Cardiac septum (tissue), 1 donor: ENCODE measurements around the gene BPI. TPM values are rescaled to one million over a fixed set of nuclear protein-coding genes. Genes with fewer than 3 reads are reported as not detected.
"Not testable (repeated sequence)": the region's sequence is repeated elsewhere in the genome, so short reads cannot be mapped to it uniquely, and the experiment has no call there.

ENCODE experiments used
- DNase-seq: peaks from one replicate; pipeline ENCODE4 v3.0.0-alpha.2; 2020; ENCODE audit warnings: low spot score
- intact Hi-C: fragments of 100-400 bp; cut with DNase I; formaldehyde crosslinking; loops from one replicate; pipeline ENCODE4 v1.14.0; 2022
- long read RNA-seq: library from polyadenylated mRNA; unstranded; transcript quantifications from one replicate; pipeline ENCODE4 v2.0.0, GENCODE V29; 2021
- total RNA-seq: library from RNA; stranded (reverse); fragmentation: NEBNext Ultra II Directional; extraction: Animal tissue kit (Norgen Biotek cat#: 25700); gene quantifications from one replicate; pipeline ENCODE4 v1.2.1, GENCODE V29; 2021
- donor health status: DM: no; HTN: no; CAD: no.

The BPI gene
- 0.40 TPM for total RNA-seq
- long read RNA-seq = 0 reads

GRCh38 chr20:38303908-38304379 lies at the start of gene BPI:
TSS of gene BPI (plus strand) at chr20:38304156. CDS start at chr20:38304224, 68 bp downstream.
- intact Hi-C loops = no loop called here
- DNase-seq = peak; percentile 86

- DNase-seq = peak; percentile 1
- intact Hi-C loops = not testable (repeated sequence)
Observed at GRCh38 chr20:38254621-38255020, 49.3 kb upstream of the BPI start.

DNA sequence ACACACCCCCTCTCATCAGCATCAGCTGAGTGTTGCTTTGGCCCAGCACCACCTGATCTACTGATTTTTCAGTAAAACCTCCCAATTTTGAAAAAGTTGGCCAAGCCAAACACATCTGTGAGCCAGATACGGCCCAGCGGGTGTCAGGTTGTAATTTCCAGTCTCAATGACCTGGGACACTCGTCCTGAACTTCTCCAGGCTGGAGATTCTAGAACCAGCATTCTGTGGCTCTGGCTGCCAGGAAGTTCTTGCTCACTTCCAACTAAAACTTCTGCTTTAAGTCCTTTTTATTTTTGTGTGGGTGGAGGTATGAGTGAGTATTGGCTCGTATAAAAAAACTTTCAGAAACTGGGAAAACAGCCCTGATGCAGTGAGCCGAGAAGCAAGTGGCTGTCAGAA lies 48.6 kb upstream of the BPI start:
- DNase-seq = peak; percentile 39
- intact Hi-C loops = no loop called here

GRCh38 chr20:38256021-38256420 lies 47.9 kb upstream of the BPI start:
- intact Hi-C loops = no loop called here

DNA sequence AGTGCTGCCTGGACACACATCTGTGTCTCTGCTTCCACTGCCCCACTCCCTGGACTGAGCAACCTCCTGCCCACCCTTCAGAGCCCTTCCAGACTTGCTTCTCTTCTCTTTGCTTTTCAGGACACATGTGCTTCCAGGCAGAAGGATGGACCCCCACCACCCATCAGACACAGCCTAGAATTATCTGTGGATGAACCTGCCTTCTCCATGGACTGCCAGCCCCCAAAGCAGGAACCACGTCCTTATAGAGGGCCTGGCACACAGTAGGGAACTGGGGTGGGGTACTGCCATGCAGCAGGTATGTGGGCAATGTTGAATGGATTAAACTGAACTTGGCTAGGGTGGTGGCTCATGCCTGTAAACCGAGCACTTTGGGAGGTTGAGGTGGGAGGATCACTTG lies 47.0 kb upstream of the BPI start:
- peak; percentile 17 for DNase-seq
- intact Hi-C loops = no loop called here

More at GRCh38 chr20:38256021-38256420, 47.9 kb upstream of the BPI start:
- DNase-seq = peak; percentile 27

GRCh38 chr20:38258545-38259215 lies 45.3 kb upstream of the BPI start:
- peak; percentile 27 for DNase-seq
- intact Hi-C loops = no loop called here

- peak; percentile 43 for DNase-seq
- intact Hi-C loops = no loop called here
Observed at GRCh38 chr20:38260025-38260377, 44.0 kb upstream of the BPI start.

GRCh38 chr20:38260378-38261053 lies 43.4 kb upstream of the BPI start, which contains the start of gene KIAA1755:
TSS of gene KIAA1755 (minus strand) at chr20:38260735. CDS start at chr20:38260500, 235 bp downstream.
- intact Hi-C loops = no loop called here
- peak; percentile 72 for DNase-seq

GRCh38 chr20:38261054-38261390 lies 42.9 kb upstream of the BPI start:
- intact Hi-C loops = no loop called here
- no peak for DNase-seq

DNA sequence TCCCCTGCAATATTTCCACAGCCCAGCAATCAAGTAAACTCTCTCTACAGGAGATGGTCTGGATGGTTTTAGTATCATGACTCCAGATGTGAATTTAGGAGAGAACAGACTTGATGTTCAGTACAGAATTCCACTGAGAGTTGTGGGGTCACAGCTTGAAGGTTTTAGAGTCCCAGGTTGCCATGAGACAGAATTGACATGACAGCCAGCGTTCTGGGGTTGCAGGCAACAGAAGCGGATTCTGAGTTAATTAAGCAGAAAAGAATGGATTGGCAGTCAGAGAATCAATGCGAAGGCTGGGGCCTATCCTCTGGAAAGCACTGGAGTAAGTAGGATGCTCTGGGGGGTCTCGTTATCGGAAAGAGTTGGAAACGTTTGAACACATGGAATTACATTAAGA lies 41.0 kb upstream of the BPI start:
- DNase-seq = peak; percentile 51
- intact Hi-C loops = no loop called here

DNA sequence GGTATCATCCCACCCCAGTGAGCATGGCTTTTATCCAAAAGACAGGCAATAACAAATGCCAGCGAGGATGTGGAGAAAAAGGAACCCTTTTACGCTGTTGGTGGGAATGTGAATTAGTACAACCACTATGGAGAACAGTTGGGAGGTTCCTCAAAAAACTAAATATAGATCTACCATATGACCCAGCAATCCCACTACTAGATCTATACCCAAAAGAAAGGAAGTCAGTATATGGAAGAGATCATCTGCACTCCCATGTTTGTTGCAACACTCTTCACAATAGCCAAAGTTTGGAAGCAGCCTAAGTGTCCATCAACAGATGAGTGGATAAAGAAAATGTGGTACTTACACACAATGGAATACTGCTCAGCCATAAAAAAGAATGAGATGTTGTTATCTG lies 37.5 kb upstream of the BPI start:
- DNase-seq = no peak
- intact Hi-C loops = no loop called here

DNA sequence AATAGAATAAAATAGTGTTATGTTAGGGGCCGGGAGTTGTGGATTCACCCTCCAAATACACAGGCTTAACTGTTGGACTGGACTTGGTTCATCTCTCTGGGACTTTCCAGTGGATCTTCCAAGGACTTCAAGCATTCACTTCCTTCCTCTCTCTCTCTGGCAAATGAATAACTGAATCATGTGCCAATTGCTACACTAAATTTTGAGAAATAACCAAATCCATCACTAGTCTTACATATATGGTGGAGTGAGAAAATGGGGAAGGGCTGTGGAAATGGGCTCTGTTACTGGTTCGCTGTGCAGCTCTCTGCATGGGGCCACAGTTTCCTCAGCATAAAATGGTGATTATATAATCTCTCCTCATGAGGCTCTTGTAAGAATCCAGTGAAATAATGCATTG lies 36.7 kb upstream of the BPI start:
- no peak for DNase-seq
- intact Hi-C loops = no loop called here

DNA sequence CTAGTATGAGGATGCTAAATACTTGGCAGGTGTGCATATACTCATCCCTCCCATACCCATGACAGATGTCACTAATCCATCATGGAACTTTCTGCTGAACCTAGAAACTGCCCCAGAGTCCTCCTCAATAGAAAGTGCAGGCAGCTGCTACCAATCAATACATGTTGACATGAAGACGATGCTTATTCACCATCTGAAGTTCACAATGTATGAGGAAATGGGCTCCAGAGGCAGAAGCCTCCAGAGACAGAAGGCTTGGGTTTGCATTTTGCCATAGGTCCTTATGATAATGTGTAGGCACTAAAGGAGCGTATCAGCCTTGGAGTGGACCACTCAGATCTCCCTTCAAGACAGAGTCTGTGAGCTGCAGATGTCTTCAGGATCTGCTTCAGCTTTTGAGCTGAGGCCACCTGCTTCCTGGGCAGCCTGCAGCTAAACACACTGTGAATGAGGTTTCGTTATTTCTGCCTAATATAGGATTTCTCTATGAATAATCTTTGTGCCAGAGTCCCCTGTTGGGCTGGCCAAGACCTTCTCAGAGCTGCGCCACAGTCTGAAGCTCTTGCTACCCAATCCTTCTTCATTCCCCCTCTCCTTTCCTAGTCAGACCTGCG lies 35.9 kb upstream of the BPI start:
- DNase-seq = no peak

GRCh38 chr20:38269040-38269439 lies 34.9 kb upstream of the BPI start:
- intact Hi-C loops = no loop called here
- no peak for DNase-seq

More for the DNA sequence above, 35.9 kb upstream of the BPI start:
- intact Hi-C loops = no loop called here

GRCh38 chr20:38269715-38270114 lies 34.2 kb upstream of the BPI start:
- intact Hi-C loops = no loop called here
- no peak for DNase-seq

DNA sequence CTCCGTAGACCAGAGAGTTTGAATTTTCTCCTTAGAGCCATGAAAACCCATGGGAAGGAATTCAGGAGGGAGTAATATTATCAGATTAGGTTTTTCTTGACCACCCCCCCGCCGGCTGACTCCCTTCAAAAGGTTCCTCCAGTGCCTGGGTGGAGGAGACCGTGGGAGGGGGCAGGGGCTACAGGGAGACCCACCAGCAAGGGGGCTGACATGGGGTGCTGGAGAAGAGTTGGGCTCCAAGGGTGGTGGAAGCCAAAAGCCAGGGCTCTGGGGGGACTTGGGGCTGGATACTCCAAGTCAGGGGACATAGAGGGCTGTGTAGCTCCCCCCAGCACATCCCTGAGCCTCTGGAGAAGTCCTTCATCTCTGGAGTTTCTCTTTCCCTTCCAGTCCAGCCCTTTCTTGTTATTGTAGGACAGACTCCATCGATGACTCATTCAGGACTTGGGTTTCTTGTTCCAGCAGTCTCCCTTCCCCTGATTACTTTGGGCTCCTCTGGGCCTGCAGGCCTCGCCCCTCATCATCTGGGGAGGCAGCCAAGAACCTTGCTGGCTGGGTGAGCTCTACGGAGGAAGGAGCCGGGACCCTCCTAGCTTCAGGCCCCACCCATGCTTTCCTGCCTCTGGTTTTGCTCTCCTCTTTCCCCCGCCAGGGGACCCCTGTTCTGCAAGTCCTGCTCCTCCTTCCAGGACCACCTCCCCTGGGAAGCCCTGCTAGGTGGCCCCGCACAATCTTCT lies 32.9 kb upstream of the BPI start:
- intact Hi-C loops = no loop called here
- peak; percentile 83 for DNase-seq

DNA sequence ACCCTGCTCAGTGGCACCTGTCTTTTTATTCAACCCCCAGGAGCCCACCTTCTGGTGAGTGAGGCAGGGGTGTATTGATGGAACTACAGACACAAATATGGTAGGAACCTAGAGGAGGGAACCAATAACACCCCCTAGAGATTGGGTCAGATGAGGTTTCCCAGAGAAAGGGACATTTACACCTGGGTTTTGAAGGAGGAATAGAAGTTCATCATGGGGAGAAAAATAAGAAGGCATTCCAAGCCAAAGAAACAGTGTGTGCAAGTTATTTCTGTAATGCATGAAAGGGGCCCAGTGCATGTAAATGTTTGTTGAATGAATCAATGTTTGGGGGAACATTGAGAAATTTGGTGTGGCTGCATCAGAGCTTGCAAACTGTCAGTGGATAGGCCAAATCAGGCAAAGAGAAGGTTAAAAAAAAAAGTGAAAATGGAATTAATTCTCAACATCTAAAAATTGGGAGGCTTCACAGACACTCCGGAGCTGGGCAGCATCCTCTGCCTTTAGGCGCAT lies 32.3 kb upstream of the BPI start:
- intact Hi-C loops = no loop called here
- no peak for DNase-seq

GRCh38 chr20:38272398-38272797 lies 31.6 kb upstream of the BPI start:
- intact Hi-C loops = no loop called here
- no peak for DNase-seq

- DNase-seq = no peak
- intact Hi-C loops = no loop called here
Observed at GRCh38 chr20:38272961-38273360, 31.0 kb upstream of the BPI start.
